Measurements from ENCODE around the gene DLX3.

Gene DLX3

GRCh38 chr17:49952912-49953497 lies 42.0 kb downstream of the DLX3 start:
- Histone ChIP-seq H3K36me3 (ENCODE audit: insufficient read depth, low read length) (no peaks in the 10 kb centered on the region), H3K4me3 (ENCODE audit: low read depth, low read length) (no peak overlapping the region), H3K4me1 (ENCODE audit: control insufficient read depth, insufficient read depth, low read length, unreplicated experiment) (peaks cover 22% of the 10 kb centered on the region), H3K27me3 (ENCODE audit: insufficient read depth, low read length) (no peaks in the 10 kb centered on the region), H3K27ac (ENCODE audit: low read depth, low read length) (no peak overlapping the region), H3K79me2 (ENCODE audit: control insufficient read depth, insufficient read depth, low read length, unreplicated experiment) (no peaks in the 10 kb centered on the region), H2AFZ (ENCODE audit: low read length, unreplicated experiment) (no peak overlapping the region)

DNA sequence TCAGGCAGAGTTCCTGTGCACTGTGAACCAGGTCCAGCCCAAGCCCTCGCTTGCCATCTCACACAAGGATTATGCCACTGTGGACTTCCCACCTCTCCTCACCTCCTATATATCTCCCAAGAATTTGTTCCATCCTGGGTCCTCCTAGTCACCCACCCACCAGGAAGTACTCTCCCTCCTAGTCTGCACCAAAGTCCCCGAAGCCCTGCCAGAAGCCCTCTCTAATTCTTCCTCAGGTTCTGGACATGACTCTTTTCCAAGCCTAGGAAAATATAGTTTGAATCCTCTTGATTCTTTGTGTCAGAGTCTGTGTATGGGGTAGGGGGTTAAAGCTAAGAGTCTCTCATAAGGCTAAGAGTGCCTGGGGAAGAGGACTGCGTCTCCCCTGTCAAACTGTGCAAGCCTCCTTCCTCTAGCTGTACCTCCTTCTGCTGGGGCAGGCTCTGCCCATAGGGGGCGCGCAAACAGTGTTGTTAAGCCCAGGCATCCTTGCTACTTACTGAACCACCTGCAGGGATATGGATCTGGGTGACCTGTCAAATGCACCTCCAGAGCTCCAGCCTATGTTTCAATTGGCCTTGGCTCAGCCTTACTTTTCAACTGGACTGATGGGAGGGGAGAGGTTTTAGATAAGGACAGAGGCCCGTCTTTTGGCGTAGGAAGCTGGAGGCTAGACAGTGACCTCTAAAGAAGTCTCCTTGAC lies 42.7 kb downstream of the DLX3 start:
- Histone ChIP-seq H3K4me1 (ENCODE audit: control insufficient read depth, insufficient read depth, low read length, unreplicated experiment) (peaks cover 22% of the 10 kb centered on the region), H2AFZ (ENCODE audit: low read length, unreplicated experiment) (no peak overlapping the region), H3K27me3 (ENCODE audit: insufficient read depth, low read length) (no peaks in the 10 kb centered on the region), H3K36me3 (ENCODE audit: insufficient read depth, low read length) (no peaks in the 10 kb centered on the region), H3K79me2 (ENCODE audit: control insufficient read depth, insufficient read depth, low read length, unreplicated experiment) (no peaks in the 10 kb centered on the region), H3K27ac (ENCODE audit: low read depth, low read length) (no peak overlapping the region), H3K4me3 (ENCODE audit: low read depth, low read length) (no peak overlapping the region)

DNA sequence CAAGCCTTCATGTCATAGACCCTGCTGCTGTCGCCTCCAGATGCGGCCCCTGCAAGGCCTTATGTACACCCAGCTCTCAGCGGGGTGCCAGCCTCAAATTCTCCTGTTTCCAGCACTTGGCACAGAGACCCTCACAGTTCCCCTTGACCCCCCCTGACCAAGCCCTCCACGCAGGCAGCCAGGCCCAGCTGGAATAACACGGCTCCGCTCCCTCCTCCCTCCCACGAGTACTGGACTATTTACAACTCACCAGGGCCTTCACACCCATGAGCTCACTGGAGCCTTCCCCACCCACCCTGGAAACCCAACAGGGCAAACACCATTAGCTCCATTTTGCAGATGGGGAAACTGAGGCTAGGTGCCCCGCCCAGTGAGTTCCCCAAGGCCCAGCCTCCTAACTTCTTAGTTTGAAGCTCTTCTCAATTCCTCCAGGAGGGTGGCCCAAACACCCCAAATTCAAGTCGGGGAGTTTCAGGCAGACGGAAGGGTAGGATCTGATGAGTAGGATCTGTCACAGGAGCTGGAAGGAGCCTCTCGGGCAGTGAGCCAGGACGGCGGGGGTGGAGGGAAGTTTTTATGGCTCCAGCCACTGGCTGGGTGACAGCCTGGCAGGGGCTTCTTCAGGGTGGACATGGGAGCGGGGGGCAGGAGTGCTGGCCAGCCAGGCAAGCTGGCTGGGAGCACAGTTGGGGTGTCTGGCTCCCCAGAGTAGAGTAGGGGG lies 43.5 kb downstream of the DLX3 start:
- Histone ChIP-seq H3K36me3 (ENCODE audit: insufficient read depth, low read length) (no peaks in the 10 kb centered on the region), H3K27ac (ENCODE audit: low read depth, low read length) (no peak overlapping the region), H2AFZ (ENCODE audit: low read length, unreplicated experiment) (no peak overlapping the region), H3K27me3 (ENCODE audit: insufficient read depth, low read length) (no peaks in the 10 kb centered on the region), H3K4me1 (ENCODE audit: control insufficient read depth, insufficient read depth, low read length, unreplicated experiment) (peaks cover 22% of the 10 kb centered on the region), H3K79me2 (ENCODE audit: control insufficient read depth, insufficient read depth, low read length, unreplicated experiment) (no peaks in the 10 kb centered on the region), H3K4me3 (ENCODE audit: low read depth, low read length) (no peak overlapping the region)

DNA sequence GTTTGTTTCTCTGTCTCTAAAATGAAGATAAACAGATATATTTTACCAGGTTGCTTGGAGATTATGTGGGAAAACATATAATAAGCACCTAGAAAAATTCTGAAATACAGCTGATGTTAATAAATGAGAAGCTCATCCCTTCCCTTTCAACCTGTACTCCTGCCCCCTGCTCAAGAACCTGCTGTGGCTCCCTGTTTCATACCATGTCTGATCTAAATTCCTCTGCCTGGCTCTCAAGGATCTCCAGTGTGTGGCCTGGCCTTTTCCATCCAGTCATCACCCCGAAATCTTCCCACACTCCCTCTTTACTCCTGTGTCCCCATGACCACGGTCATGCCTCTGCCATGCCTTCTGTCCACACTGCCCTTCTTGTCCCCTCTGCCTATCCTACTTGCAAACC lies 45.4 kb downstream of the DLX3 start:
- no peaks in the 10 kb centered on the region for H3K36me3 ChIP-seq (ENCODE audit: insufficient read depth, low read length)
- no peaks in the 10 kb centered on the region for H3K79me2 ChIP-seq (ENCODE audit: control insufficient read depth, insufficient read depth, low read length, unreplicated experiment)
- no peak overlapping the region for H3K4me3 ChIP-seq (ENCODE audit: low read depth, low read length)
- no peak overlapping the region for H3K27ac ChIP-seq (ENCODE audit: low read depth, low read length)
- peaks cover 22% of the 10 kb centered on the region for H3K4me1 ChIP-seq (ENCODE audit: control insufficient read depth, insufficient read depth, low read length, unreplicated experiment)
- H3K27me3 ChIP-seq (ENCODE audit: insufficient read depth, low read length) = no peaks in the 10 kb centered on the region
- no peak overlapping the region for H2AFZ ChIP-seq (ENCODE audit: low read length, unreplicated experiment)

- Histone ChIP-seq H3K36me3 (ENCODE audit: insufficient read depth, low read length) (no peaks in the 10 kb centered on the region), H3K27ac (ENCODE audit: low read depth, low read length) (no peak overlapping the region), H3K79me2 (ENCODE audit: control insufficient read depth, insufficient read depth, low read length, unreplicated experiment) (no peaks in the 10 kb centered on the region), H3K4me1 (ENCODE audit: control insufficient read depth, insufficient read depth, low read length, unreplicated experiment) (peaks cover 9% of the 10 kb centered on the region), H2AFZ (ENCODE audit: low read length, unreplicated experiment) (no peak overlapping the region), H3K27me3 (ENCODE audit: insufficient read depth, low read length) (peaks cover 11% of the 10 kb centered on the region), H3K4me3 (ENCODE audit: low read depth, low read length) (no peak overlapping the region)
Observed at GRCh38 chr17:49946964-49947584, 48.0 kb downstream of the DLX3 start.

DNA sequence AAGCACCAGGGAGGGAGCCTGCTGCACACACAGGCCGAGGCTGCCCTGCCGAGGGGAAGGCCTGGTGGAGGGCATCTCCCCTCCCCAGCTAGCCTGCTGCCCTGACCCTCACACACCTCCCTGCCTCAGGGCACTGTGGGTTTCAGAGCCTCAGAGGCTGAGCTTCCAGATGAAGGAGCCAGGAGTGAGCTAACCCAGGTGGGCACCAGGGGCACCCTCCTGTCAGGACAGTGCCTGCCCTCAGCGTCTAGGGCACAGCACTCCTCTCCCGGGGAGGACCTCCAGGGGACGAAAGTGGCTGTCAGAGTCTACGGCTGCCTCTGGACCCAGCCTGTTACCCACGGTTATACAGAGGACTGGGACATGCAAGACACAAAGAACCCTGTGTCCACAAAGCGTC lies 48.8 kb downstream of the DLX3 start:
- Histone ChIP-seq H3K36me3 (ENCODE audit: insufficient read depth, low read length) (no peaks in the 10 kb centered on the region), H2AFZ (ENCODE audit: low read length, unreplicated experiment) (no peak overlapping the region), H3K4me3 (ENCODE audit: low read depth, low read length) (no peak overlapping the region), H3K27ac (ENCODE audit: low read depth, low read length) (no peak overlapping the region), H3K4me1 (ENCODE audit: control insufficient read depth, insufficient read depth, low read length, unreplicated experiment) (peaks cover under 1% of the 10 kb centered on the region), H3K27me3 (ENCODE audit: insufficient read depth, low read length) (peaks cover 17% of the 10 kb centered on the region), H3K79me2 (ENCODE audit: control insufficient read depth, insufficient read depth, low read length, unreplicated experiment) (no peaks in the 10 kb centered on the region)

DNA sequence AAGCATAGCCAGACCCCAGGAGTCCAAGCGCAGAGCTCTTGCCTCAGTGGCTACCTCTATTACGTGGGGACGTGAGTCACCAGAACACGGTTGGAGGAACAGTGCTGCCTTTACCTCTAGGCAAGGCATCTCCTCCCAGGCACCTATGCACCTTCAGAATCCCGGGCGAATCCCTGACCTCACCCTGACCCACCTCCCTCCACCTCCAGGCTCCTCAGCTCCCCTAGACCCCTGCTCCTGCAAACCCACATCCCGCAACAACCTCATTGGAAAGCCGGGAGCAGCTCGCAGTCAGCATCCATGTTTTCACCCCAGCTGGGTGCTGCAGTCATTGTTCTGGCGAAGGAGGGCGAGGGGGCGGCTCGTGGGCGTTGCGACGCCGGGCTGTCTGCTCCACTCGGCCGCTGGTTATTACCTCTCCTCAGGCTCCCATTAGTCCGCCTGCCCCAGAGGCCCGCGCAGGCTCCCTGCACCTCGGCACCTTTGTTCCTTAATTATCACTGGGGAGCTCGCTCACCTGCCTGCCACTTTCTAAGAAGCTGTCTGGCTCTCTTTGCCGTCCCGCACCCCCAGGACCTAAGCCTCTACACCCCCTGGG lies 50.7 kb downstream of the DLX3 start:
- H2AFZ ChIP-seq (ENCODE audit: low read length, unreplicated experiment) = no peak overlapping the region
- H3K79me2 ChIP-seq (ENCODE audit: control insufficient read depth, insufficient read depth, low read length, unreplicated experiment) = no peaks in the 10 kb centered on the region
- H3K4me3 ChIP-seq (ENCODE audit: low read depth, low read length) = no peak overlapping the region
- peaks cover 25% of the 10 kb centered on the region for H3K27me3 ChIP-seq (ENCODE audit: insufficient read depth, low read length)
- no peaks in the 10 kb centered on the region for H3K36me3 ChIP-seq (ENCODE audit: insufficient read depth, low read length)
- H3K4me1 ChIP-seq (ENCODE audit: control insufficient read depth, insufficient read depth, low read length, unreplicated experiment) = no peaks in the 10 kb centered on the region
- H3K27ac ChIP-seq (ENCODE audit: low read depth, low read length) = no peak overlapping the region

- Histone ChIP-seq H3K4me1 (ENCODE audit: control insufficient read depth, insufficient read depth, low read length, unreplicated experiment) (no peaks in the 10 kb centered on the region), H3K36me3 (ENCODE audit: insufficient read depth, low read length) (no peaks in the 10 kb centered on the region), H3K4me3 (ENCODE audit: low read depth, low read length) (no peak overlapping the region), H3K79me2 (ENCODE audit: control insufficient read depth, insufficient read depth, low read length, unreplicated experiment) (no peaks in the 10 kb centered on the region), H3K27me3 (ENCODE audit: insufficient read depth, low read length) (peaks cover 31% of the 10 kb centered on the region), H2AFZ (ENCODE audit: low read length, unreplicated experiment) (no peak overlapping the region), H3K27ac (ENCODE audit: low read depth, low read length) (no peak overlapping the region)
Observed at GRCh38 chr17:49942947-49943346, 52.1 kb downstream of the DLX3 start.

GRCh38 chr17:49941427-49941826 lies 53.6 kb downstream of the DLX3 start:
- Histone ChIP-seq H3K79me2 (ENCODE audit: control insufficient read depth, insufficient read depth, low read length, unreplicated experiment) (no peaks in the 10 kb centered on the region), H3K36me3 (ENCODE audit: insufficient read depth, low read length) (no peaks in the 10 kb centered on the region), H3K4me1 (ENCODE audit: control insufficient read depth, insufficient read depth, low read length, unreplicated experiment) (no peaks in the 10 kb centered on the region), H3K4me3 (ENCODE audit: low read depth, low read length) (no peak overlapping the region), H3K27ac (ENCODE audit: low read depth, low read length) (no peak overlapping the region), H3K27me3 (ENCODE audit: insufficient read depth, low read length) (peaks cover 31% of the 10 kb centered on the region), H2AFZ (ENCODE audit: low read length, unreplicated experiment) (no peak overlapping the region)

Data from ACC112 (cell line).